Endothelial cell of umbilical vein (primary cell): ENCODE results near the gene LRP1.
A peak's percentile ranks its signal among the peaks of the same experiment; 100 is the strongest.

Experiments
- EZH2 ChIP-seq: IDR thresholded peaks from 2 replicates; pipeline ENCODE4 v1.6.1; 2012; ENCODE audit warnings: borderline replicate concordance, low read depth, mild to moderate bottlenecking, moderate library complexity, low read length, inconsistent platforms; ENCODE audit not compliant: severe bottlenecking
- POLR2A ChIP-seq: IDR thresholded peaks from 2 replicates; pipeline ENCODE4 v1.6.1; 2012; ENCODE audit warnings: low read depth, mild to moderate bottlenecking, control low read depth, low read length
- TF ChIP-seq, protein P1 (sequence below), 2 donors: IDR thresholded peaks; 1 replicate in 1 of 2; 2 replicates in 1 of 2; pipeline ENCODE4 v1.5.1; 2011; ENCODE audit warnings: low read length in 2 of 2, mild to moderate bottlenecking in 2 of 2, moderate library complexity in 2 of 2, control low read depth in 1 of 2, inconsistent platforms in 1 of 2, low read depth in 1 of 2; ENCODE audit not compliant: insufficient read depth in 1 of 2; ENCODE audit errors: extremely low read depth in 1 of 2

DNA sequence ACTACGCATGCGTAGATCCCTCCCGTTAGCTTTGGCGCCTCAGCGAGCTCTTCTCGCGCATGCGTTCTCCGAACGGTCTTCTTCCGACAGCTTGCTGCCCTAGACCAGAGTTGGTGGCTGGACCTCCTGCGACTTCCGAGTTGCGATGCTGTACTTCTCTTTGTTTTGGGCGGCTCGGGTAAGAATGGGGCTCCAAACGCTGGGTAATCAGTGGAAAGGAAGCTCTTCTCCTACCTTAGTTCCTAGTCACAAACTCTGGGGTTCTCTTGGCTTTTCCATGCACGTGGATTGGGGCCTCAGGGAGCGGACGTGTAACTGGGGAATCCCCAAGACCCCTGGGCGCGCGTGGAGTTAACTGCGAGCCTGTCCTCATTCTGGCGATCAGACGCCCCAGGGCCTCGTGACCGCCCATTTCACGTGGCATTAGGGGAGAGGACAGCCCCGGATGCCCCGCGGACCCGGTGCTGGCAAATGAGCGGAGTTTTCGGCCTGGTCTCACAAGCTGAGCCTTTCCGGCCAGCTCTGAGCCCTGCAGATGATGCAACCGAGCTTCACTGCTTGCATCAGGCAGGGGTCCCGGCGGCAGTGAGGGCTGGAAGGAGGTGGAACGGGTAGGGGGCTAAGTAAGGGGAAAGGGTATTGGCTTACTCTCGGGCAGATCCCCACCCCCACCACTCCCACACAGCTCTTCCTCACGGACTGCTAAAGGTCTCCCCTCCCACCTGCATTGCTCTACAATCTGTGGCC, 101.5 kb downstream of the LRP1 start, which contains the start of gene SHMT2:
- TF ChIP-seq POLR2A (peak; percentile 70), EZH2 (no peak)
- TF ChIP-seq, protein P1, sequence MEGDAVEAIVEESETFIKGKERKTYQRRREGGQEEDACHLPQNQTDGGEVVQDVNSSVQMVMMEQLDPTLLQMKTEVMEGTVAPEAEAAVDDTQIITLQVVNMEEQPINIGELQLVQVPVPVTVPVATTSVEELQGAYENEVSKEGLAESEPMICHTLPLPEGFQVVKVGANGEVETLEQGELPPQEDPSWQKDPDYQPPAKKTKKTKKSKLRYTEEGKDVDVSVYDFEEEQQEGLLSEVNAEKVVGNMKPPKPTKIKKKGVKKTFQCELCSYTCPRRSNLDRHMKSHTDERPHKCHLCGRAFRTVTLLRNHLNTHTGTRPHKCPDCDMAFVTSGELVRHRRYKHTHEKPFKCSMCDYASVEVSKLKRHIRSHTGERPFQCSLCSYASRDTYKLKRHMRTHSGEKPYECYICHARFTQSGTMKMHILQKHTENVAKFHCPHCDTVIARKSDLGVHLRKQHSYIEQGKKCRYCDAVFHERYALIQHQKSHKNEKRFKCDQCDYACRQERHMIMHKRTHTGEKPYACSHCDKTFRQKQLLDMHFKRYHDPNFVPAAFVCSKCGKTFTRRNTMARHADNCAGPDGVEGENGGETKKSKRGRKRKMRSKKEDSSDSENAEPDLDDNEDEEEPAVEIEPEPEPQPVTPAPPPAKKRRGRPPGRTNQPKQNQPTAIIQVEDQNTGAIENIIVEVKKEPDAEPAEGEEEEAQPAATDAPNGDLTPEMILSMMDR (IDR thresholded peaks at IDR 0.05; ENCODE audit: extremely low read depth in 1 of 2, insufficient read depth in 1 of 2, low read depth in 1 of 2, low read length in 2 of 2), result no peak
